HG02571 (cell line): ENCODE measurements around the gene KNDC1.

Source experiments
- ATAC-seq: cut with Tn5 transposase; IDR thresholded peaks from one replicate; pipeline ENCODE4 v1.9.1; 2021; ENCODE audit warnings: mild to moderate bottlenecking, moderate library complexity; ENCODE audit not compliant: unreplicated experiment

The KNDC1 gene

DNA sequence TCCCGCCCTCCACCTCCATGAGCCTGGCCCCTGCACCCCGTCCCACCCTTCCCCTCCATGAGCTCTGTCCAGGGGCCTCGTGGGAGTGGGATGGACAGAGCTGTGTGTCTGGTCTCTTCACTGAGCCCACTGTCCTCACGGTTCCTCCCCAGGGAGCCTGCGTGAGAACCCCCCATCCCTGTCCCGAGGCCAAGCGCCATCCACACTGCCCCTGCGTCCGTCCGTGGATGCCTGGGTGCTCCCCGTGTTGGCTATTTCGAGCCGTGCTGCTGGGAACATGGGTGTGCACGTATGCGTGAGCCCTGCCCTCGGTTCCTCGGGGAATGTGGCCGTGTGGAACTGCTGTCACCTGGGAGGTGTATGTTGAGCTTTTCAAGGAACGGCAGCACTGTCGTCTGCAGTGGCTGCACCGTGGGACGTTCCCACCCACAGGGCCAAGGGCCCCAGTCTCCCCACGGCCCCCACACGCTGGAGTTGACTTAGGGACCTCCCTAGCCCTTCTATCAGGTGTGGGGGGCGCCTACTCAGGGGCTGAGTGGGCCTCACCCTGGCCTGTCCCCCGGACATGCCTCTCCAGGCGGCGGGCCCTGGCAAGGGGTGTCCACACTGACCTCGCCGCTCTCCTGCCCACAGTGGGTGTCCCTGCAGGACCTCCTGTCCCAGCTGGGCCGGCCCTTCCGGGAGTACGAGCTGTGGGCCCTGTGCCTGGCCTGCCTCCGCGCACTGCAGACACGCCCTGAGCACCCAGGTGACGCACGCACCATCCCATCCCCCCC, 28.1 kb downstream of the KNDC1 start:
- ATAC-seq = no peak

DNA sequence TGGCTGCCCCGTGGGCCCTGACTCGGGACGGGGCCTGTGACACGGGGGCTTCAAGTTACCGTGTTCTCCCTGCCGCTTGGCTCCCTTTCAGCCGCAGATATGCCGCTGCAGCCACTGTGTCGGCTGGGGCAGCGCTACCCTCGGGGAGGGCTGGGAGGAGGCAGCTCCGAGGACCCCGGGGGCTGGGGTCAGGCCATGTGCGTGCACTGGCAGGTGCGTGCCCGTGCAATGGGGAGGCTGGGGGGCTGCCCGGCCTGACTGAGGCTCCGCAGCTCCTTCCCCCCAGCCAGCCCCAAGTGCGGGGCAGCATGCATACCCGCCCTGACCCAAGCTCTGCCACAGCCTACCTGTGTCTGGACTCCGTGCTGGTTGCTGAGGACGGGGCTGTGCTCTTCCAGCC, 29.2 kb downstream of the KNDC1 start:
- ATAC-seq = no peak

- no peak for ATAC-seq
Observed at GRCh38 chr10:133189726-133190125, 29.7 kb downstream of the KNDC1 start.

DNA sequence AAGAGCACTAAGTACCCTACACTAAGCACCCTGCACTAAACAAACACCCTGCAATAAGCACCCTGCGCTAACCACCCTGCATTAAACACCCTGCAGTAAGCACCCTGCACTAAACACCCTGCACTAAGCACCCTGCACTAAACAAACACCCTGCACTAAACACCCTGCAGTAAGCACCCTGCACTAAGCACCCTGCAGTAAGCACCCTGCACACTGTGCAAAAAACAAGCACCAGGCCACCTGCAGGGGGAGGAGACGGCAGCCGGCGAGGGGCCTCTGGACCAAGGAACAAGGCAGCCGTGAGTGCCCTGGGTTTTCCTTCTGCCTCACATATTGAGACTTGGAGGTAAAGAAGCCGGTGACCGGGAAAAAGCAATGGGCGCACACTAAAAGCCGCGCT, 30.2 kb downstream of the KNDC1 start:
- ATAC-seq = no peak

DNA sequence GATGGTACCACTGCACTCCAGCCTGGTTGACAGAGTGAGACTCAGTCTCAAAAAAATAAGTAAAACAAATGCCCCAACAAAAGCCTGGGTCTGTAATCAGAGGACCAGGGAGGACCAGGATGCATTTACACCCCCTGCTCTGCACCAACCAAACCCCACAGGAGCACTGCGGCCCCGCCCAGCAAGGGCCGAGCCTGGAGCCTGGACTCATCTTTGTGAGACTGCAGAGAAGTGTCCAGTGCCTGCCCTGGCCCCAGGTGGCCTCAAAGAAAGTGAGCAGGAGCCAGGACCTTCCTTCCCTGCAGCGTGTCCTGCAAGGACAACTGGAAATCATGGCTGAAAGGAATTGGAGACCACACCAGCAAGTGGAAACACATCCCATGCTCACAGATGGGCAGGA, 31.6 kb downstream of the KNDC1 start:
- ATAC-seq = no peak

GRCh38 chr10:133194151-133194550, 34.1 kb downstream of the KNDC1 start:
- ATAC-seq = no peak

DNA sequence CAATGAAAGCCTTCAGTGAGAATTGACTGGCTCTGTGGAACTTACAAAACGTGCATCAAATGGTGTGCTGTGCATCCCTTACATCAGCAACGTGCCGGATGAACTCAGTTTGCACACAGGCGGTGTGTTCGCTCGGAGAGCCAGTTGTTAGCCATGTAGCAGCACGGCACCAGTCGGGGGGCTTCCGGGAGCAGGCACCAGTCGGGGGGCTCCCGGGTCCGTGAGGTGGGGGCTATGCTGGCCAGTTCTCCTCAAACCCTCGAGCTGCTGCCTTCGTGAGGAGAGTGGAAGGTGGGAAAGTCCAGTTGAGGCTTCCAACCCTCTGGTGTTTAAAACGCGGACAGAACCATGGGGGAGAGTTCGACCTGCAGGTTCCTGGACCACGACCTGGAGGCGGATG, 35.1 kb downstream of the KNDC1 start:
- ATAC-seq = no peak

DNA sequence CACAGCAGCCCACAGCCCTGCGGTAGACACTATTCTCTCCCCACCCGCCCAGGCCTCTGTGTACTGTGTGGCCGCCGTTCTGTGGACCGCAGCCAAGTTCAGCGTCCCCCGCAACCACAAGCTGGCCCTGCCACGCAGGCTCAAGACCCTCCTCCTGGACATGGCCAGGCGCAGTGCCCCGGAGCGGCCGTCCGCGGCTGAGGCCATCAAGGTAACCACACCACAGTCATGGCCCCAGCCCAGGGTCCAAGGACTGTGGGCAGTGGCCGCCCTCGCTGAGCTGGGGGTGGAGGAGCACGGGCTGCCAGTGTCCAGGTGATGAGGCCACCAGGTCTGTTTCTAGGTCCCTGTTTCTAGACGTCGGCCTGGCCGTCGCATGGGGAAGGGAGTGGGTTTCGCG, 35.6 kb downstream of the KNDC1 start:
- no peak for ATAC-seq

GRCh38 chr10:133196221-133196915, 36.3 kb downstream of the KNDC1 start:
- ATAC-seq = no peak

DNA sequence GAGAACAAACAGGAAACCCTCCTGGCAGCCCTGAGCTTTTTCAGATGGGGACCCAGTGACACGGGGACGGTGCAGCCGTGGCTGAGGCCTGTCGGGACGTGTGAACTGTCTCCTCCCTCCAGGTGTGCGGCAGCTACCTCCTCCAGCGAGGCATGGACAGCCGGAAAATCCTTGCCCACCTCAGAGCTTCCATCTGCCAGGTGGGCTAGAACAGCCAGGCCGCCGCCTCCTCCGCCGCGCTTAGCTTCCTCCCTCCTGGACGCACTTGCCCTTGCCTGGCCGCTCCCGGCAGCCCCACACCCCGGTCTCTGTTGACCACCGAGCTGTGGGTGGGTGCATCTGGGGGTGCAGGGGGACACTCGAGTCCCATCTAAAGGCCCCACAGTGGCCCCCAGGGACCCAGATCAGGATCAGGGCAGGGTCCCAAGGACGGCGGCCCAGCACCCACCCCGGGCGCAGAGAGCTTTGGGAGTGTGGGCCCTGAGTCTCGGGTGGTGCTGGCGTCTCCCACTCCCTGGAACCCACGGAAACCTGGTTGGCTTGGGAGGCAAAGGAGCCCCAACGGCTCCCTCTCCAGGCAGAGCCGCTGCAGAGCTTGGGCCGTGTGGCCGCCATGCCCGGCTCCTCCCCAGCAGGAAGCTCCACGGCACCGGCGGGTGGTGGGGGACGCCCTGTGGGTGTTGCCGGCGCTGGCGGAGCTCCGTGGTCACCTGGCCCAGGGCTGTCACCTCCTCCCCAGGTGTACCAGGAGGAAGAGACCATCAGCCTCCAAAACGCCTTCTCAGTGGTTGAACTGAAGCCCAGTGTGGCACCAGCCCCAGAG, 37.1 kb downstream of the KNDC1 start:
- ATAC-seq = no peak

- no peak for ATAC-seq
Observed at GRCh38 chr10:133197786-133198185, 37.8 kb downstream of the KNDC1 start.

GRCh38 chr10:133198206-133198605, 38.2 kb downstream of the KNDC1 start:
- no peak for ATAC-seq

- ATAC-seq = no peak
Observed at GRCh38 chr10:133198621-133199487, 38.8 kb downstream of the KNDC1 start.

DNA sequence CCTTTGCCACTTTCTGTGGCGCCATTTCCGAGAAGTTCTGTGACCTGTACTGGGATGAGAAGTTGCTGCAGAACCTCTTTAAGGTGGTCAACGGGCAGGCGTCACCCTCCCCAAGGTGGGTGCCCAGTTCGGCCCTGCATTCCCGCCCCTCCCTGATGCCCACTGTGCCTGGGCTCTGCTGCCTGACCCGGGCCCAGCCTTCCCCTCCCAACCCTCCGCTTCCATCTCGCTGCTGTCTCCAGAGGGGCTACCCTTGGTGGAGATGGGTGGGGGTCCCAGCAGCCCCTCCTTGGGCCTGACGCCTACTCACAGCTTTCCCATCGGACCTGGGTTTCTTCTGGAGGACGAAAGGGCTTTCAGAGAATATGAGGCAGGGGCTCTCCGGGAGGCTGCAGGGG, 39.5 kb downstream of the KNDC1 start:
- ATAC-seq = no peak

- ATAC-seq = no peak
Observed at GRCh38 chr10:133199992-133200611, 40.1 kb downstream of the KNDC1 start.

- ATAC-seq = no peak
Observed at GRCh38 chr10:133200621-133201031, 40.6 kb downstream of the KNDC1 start.

DNA sequence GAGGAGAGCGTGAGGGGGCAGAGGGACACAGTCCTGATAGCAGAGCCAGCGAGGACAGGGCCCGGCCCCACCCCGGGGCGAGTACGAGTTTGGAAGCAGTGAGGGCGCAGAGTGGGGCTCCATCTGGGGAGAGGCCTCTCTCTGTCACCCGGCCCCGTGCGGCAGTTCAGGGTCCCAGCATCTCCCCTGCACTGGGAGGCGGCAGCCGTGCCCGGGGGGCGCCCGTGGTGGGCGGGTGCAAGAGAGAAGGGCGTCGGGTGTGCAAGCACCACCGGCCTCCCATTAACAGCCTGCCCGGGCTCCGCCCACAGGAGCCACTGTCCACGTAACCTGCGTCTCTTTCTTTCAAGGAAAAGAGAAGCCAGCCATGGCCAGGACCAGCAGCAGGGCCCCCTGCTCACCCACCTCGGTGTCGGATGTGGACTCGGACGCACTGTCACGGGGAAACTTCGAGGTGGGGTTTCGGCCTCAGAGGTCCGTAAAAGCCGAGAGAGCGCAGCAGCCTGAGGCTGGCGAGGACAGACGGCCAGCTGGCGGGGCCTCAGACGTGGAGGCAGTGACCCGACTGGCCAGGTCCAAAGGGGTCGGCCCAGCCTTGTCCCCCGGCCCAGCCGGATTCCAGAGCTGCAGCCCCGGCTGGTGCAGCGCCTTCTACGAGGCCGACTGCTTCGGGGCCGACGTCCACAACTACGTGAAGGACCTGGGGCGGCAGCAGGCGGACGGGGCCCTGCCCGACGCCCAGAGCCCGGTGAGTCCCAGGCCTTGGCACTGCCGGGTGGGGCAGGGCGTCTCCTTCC, 41.3 kb downstream of the KNDC1 start:
- ATAC-seq = no peak

DNA sequence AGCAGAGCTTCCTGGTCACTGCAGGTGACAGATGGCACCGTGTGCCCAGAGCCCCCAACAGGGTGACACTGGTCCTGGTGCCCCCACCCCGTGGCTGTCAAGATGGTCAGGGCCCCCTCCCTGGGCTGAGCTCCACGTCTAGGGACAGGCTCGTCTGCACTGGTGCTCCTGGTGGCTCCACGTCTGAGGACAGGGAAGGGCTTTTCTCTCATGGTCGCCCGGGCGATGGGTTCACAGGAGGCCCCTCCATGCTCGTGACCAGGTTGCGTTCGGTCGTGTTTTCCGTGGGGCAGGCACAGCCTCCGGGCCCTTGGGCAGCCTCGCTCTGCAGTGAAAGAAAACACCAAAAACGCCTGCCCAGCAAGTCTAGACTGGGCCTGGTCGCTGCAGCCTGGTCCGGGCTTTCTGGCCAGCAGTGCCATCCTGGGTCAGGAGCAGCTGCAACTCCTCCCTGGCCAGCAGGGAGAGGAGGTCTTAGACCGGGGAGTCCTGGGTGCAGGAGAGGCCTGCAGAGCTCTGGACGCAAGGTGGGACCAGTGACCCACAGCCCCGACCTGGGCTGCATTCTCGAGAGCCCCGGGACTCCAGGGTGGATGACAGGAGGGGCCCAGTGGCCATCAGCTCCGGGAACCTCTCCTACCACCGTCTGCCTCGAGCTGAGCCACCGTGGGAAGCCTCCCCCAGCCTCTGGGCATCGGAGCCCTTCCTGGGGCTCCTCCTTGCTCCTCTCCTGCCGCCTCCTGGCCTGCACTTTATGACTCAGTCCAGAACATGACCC, 42.1 kb downstream of the KNDC1 start:
- no peak for ATAC-seq
